Left ventricle myocardium superior (tissue), 1 donor: Measurements from ENCODE around the gene MYH8. TPM values are rescaled to one million over a fixed set of nuclear protein-coding genes. Genes with fewer than 3 reads are reported as not detected.

ENCODE experiments used
- ATAC-seq: fragments of 200-7000 bp; cut with Tn5 transposase; one replicate; pipeline ENCODE4 v1.9.1; 2020; ENCODE audit warnings: mild to moderate bottlenecking, moderate library complexity
- DNase-seq: peaks from one replicate; pipeline ENCODE4 v3.0.0-alpha.2; 2020
- intact Hi-C: fragments of 100-400 bp; cut with micrococcal nuclease; formaldehyde crosslinking; loops from one replicate; pipeline ENCODE4 v1.11.0; 2022
- total RNA-seq: library from RNA; stranded (reverse); fragmentation: NEBNext Ultra II Directional; extraction: Animal tissue kit (Norgen Biotek cat#: 25700); gene quantifications from one replicate; pipeline ENCODE4 v1.2.1, GENCODE V29; 2021
- donor health status: DM: no; HTN: yes; CAD: no; lungs with severe emphysema.

The MYH8 gene
- total RNA-seq, 1 donor from 2014 or later = not detected

- intact Hi-C loops = no loop called here
- no peak for DNase-seq
- ATAC-seq = no peak
Measured at GRCh38 chr17:10392880-10393279, 28.9 kb downstream of the MYH8 start.

GRCh38 chr17:10385871-10386270 lies 35.9 kb downstream of the MYH8 start:
- intact Hi-C loops = no loop called here
- ATAC-seq (no peak), DNase-seq (no peak)

- intact Hi-C loops = no loop called here
- DNase-seq (no peak), ATAC-seq (peak; percentile 21)
Measured at GRCh38 chr17:10384175-10384574, 37.6 kb downstream of the MYH8 start.

DNA sequence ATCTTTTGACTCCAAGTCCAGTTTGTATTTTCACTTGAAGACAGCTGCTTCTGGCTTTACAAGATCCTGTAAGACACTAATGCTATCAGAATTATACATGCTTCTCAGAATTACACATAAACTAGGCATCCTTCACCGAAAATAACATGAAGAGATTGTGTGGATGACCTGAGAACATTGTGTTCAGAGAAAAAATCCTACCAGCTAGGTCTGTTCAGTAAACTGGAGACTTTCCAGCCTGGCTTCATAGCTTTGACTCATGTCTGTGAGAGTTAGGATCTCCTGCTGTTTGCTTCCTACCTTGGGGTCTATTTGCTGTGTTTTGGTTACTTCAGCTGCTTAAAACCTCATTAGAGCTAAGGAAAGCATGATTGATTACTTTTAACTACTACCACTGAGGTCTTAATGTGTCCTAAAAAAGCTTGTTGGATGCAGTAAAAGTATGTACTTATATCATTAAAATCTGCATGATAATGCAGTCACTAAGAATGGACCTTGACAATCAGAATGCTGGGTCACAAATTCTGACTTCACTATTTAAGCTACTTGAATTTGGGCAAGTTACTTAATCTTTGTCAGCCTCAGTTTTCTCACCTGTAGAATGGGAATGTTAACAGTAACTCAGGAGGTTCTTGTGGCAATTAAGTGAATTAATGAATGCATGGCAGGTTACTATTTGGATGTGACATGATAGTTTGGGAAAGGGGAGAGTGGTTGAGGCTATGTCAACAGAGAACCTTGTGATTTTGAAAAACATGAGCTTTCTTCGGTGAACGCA lies 40.9 kb downstream of the MYH8 start:
- intact Hi-C loops = no loop called here
- no peak for DNase-seq
- ATAC-seq = peak; percentile 22

DNA sequence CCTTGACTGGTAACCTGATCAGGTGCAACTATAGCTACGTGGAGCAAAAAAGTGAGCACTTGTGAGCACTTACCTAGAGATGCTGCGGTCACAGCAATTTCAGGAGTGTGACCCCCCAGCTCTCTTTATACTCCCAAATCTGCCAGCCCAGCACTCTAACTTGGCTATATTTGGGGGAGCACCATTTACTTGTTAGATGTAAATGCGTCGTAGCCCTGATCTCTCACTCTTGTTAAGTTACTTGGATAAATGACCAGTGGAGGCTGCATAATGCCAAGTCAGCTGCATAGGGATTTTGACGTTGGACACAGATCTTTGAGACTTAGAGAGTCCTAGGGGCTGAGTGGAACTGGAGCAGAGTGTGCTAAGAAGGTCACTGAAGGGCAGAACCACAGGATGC lies 48.8 kb downstream of the MYH8 start, which contains the start of gene MYH13:
TSS of gene MYH13 (minus strand) at position 101 of the 400 bp plus-strand sequence. CDS start 8,476 bp downstream, outside the sequence.
- no peak for DNase-seq
- intact Hi-C loops = no loop called here
- no peak for ATAC-seq

DNA sequence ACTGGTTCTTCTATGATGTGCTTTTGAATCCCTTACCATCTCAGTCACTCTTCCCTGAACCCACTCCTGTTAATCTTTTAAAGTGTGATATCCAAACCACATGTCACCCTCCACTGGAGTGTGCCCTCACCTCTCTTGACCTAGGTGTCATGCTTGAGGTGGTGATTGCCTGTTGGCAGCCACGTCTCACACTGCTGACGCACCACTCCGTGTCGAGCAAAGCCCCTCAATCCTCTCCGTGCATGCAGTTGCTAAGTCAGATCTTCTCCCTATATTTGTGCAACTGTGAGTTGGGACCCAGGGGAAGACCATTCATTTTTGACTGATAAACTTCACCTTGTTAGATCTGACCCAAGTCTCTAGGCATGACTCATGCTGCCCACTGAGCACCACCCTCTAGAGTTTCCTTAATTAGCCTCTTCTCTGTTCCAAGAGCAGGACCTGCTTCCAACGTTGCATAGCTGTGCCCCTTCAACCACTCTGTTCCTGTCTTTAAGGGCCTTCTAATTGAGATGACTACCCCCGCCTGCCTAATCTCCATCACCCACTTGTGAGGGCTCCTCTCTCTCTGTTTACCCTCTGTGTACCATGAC lies 51.6 kb downstream of the MYH8 start:
- peak; percentile 74 for ATAC-seq
- DNase-seq = no peak
- intact Hi-C loops = no loop called here

DNA sequence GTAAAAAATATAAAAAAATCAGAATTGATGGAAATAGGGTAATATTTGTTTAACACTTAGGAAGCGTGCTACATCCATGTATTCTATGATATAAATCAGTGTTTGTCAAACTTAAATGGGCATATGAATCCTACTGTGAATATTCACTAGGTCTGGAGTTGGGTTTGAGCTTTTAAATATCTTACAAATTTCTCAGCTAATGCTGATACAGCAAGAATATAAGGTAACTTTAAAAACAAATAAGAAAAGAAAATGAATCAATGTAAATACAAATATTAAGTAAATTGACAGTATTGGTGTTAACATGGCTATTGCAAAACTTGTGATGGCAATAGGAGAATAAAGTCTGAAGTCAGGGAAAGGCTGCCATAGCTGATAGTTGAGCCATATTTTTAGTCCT lies 52.5 kb downstream of the MYH8 start:
- DNase-seq (no peak), ATAC-seq (no peak)
- intact Hi-C loops = no loop called here

DNA sequence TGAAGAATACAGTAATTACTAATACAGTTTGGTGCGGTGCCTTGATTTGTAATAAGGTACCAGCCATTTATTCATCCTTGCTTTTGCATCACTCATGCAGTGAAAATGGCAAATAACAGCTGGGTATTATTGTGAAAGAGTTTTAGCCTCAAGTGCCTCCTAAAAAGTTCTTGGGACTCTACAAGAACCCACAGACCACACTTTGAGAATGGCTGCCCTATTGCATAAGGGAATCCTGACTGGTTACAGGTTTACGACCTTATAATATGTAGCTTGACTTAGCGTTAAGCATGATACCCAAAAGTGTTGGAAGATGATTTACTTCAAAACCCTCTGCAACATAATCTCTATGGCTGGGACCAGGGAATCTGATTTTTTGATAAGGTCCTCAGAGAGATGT lies 53.2 kb downstream of the MYH8 start:
- ATAC-seq (no peak), DNase-seq (no peak)
- intact Hi-C loops = no loop called here

GRCh38 chr17:10360578-10360977 lies 61.2 kb downstream of the MYH8 start:
- no peak for DNase-seq
- intact Hi-C loops = no loop called here
- no peak for ATAC-seq

DNA sequence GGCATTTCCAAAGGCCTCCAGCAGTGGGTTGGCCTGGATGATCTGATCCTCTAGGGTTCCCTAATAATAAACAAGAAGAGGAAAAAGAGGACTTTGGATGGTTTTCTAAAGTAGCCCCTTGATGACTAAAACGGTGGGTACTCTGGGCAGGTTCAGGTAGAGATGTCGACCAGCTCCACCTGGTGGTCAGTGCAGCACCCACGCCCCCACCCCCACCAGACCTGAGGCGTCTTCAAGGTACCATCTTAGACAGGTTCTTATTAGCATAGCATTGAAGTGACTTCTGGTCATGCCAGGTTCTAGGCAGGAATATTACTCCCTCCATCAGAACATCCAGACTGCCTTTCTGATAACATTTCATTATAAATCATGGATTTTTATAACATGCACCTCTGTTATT lies 64.0 kb downstream of the MYH8 start:
- no peak for DNase-seq
- ATAC-seq = no peak
- intact Hi-C loops = no loop called here

- intact Hi-C loops = no loop called here
- no peak for ATAC-seq
- no peak for DNase-seq
Measured at GRCh38 chr17:10354651-10355050, 67.1 kb downstream of the MYH8 start.

- intact Hi-C loops = no loop called here
- DNase-seq (no peak), ATAC-seq (no peak)
Measured at GRCh38 chr17:10352893-10353292, 68.9 kb downstream of the MYH8 start.

DNA sequence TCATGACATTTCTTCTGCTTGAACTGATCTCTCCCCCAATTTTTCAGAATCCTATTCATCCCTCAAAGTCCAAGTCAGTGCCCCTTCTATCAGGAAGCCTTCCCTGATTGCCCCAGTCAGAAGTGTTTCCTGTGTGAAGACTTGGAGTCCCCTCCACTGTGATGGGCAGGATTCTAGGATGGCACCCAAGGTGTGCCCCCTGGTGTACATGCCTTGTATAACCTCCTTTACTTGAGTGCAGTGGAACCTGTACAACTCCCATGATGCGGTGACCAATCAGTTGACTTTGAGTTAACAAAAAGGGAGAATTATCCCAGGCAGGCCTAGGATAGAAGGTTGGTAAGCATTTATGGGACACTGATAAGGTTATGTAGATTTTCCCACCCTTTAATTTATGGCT lies 72.3 kb downstream of the MYH8 start:
- intact Hi-C loops = no loop called here
- ATAC-seq (no peak), DNase-seq (no peak)

DNA sequence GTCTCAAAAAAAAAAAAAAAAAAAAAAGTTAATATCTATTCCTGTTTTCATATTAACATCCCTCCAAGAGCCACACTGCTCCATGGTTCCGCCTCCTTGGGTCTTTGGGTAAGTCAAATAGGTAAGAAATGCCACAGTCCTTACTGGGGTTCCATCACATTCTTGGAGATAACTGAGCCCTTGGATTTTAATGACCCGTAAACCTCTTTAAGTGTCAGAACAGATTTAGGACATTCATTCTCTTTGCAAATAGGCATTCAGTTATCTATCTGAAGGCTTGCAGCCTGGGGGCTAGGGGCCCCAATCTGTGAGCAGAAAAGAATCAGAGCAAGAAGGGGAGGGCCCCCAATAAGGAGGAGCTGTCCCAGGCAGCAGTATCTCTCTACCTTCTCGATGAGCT lies 76.9 kb downstream of the MYH8 start:
- intact Hi-C loops = no loop called here
- DNase-seq (no peak), ATAC-seq (no peak)

Other genes with a start within 250 kb of the MYH8 start
- gene GAS7, start 223.3 kb downstream of the MYH8 start, total RNA-seq = 51.2 TPM
- gene MYH13, start 48.9 kb downstream of the MYH8 start, total RNA-seq = not detected
- gene MYH4, start 47.6 kb upstream of the MYH8 start, total RNA-seq = not detected
- gene MYH1, start 96.6 kb upstream of the MYH8 start, total RNA-seq = 0.10 TPM
- gene MYH2, start 127.7 kb upstream of the MYH8 start, total RNA-seq = 0.10 TPM
- 0.87 TPM for gene MYH3, start 235.4 kb upstream of the MYH8 start, total RNA-seq